ENCODE data around the gene PKHD1. TPM values are rescaled to one million over a fixed set of nuclear protein-coding genes. Genes with fewer than 3 reads are reported as not detected.

The PKHD1 gene
- polyA plus RNA-seq, 1 of the 3 experiments (the other 2 are of a cell fraction) = not detected

DNA sequence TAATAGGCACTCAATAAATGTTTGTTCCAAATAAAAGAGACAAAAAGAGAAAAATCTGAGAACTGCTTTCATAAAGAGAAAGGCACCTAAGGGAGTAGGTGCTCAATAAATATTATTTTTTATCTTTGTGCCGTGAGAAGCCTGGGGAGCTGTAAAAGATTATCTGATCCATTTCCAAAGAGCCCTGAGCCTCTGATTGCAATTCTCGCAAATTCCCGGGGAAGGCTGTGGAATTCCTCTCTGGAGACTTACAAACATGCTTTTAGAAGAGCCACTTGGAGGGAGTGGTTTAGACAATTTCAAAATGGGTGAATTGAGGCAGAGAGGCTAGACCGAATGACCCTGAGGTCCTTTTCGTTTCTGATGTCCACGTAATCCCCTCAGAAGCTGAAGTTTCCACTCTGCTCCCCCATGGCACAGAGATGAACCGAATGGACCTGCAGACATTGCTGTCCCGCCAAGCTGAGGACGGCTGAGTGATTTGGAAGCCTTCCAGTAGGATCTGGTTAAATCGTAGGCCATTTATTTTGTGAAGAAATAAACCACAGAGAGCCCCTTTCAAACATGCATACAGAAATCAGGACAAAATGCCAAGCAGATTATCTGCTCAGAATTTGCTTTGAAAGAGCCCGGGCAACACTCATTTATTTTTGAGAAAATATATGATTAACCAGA lies 77.8 kb downstream of the PKHD1 start:
- WGBS (ENCODE audit: low lambda C conversion rate) = 8% methylated on average over 11 of the region's 11 CpGs
- TF ChIP-seq, protein P1, sequence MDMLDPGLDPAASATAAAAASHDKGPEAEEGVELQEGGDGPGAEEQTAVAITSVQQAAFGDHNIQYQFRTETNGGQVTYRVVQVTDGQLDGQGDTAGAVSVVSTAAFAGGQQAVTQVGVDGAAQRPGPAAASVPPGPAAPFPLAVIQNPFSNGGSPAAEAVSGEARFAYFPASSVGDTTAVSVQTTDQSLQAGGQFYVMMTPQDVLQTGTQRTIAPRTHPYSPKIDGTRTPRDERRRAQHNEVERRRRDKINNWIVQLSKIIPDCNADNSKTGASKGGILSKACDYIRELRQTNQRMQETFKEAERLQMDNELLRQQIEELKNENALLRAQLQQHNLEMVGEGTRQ (IDR thresholded peaks at IDR 0.05; ENCODE audit: borderline replicate concordance, low read depth, low read length) = no peak
- peak; percentile 47 for TF ChIP-seq CHD2 (IDR thresholded peaks at IDR 0.05; ENCODE audit: low read length, partially characterized antibody)
- no peak for TF ChIP-seq RAD21 (IDR thresholded peaks at IDR 0.05; ENCODE audit: low read length)
- CTCF ChIA-PET = interaction anchor here (1.0 to 3.7 kb wide), 12 partner anchors 9 to 1187 kb away, joined by 3 to 21 read pairs (median 4); no protein-coding TSS in a partner anchor

DNA sequence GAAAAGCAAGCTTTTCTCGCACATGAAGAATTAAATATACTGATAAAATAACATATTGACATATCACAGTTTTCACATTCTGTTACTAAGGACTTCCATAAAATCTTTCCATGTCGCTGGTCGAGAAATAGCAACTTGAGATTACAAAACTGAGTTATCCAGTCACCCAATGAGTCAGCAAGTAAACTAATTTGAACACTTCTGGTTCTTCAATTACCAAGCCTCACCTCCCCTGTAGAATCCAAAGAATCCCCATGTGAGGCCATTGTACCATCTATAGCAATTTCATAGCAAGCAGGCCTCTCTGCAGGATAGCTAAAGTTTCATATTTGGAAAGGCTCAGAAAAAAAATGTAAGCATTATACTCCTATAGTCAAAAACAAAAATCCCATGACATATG lies 87.3 kb downstream of the PKHD1 start:
- H3K4me1 ChIP-seq (ENCODE audit: control insufficient read depth in 1 of 2, insufficient read depth in 2 of 2, low read depth in 1 of 2, low read length in 1 of 2) = no peaks in the 10 kb centered on the region; a peak in 1 of 4 replicates
- H3K27me3 ChIP-seq (ENCODE audit: insufficient read depth) = no peaks in the 10 kb centered on the region
- ChIA-PET POLR2A (no interaction called here), CTCF (interaction anchor here (1.0 to 1.7 kb wide), 4 partner anchors 10 to 47 kb away, joined by 3 read pairs; no protein-coding TSS in a partner anchor)
- H3K4me2 ChIP-seq = no peak overlapping the region
- H3K9ac ChIP-seq = no peak overlapping the region
- H3K4me3 ChIP-seq (ENCODE audit: low read depth in 2 of 2, low read length in 1 of 2) = no peak overlapping the region
- no peaks in the 10 kb centered on the region for H4K20me1 ChIP-seq (ENCODE audit: insufficient read depth)
- no peaks in the 10 kb centered on the region for H3K79me2 ChIP-seq (ENCODE audit: insufficient read depth)
- DNase-seq = no peak
- no peaks in the 10 kb centered on the region for H3K9me3 ChIP-seq
- no peaks in the 10 kb centered on the region for H3K36me3 ChIP-seq (replicated peaks in 1 of 2; ENCODE audit: control insufficient read depth in 1 of 2, insufficient read depth in 2 of 2, low read length in 1 of 2)
- WGBS (ENCODE audit: low lambda C conversion rate) = 41% methylated on average over 3 of the region's 3 CpGs
- no peaks in the 10 kb centered on the region for H3K9me2 ChIP-seq
- H2AFZ ChIP-seq (ENCODE audit: low read depth) = no peak overlapping the region
- no peaks in the 10 kb centered on the region for H3F3A ChIP-seq (replicated peaks; ENCODE audit: insufficient read depth)
- H3K27ac ChIP-seq (ENCODE audit: low read depth in 2 of 2, low read length in 1 of 2) = peak overlapping the region in 1 of 2 experiments; percentile 60; a peak in 1 of 4 replicates
- TF ChIP-seq CHD2 (IDR thresholded peaks at IDR 0.05; ENCODE audit: low read length, partially characterized antibody) (no peak), TEAD4 (IDR thresholded peaks at IDR 0.05; ENCODE audit: borderline replicate concordance, insufficient read depth) (no peak), MXI1 (IDR thresholded peaks at IDR 0.05; ENCODE audit: low read depth, low read length) (no peak), MEF2A (IDR thresholded peaks at IDR 0.05; ENCODE audit: borderline replicate concordance, low read depth) (no peak), FOSL2 (IDR thresholded peaks at IDR 0.05; ENCODE audit: borderline replicate concordance, low read depth) (no peak), RCOR1 (IDR thresholded peaks at IDR 0.05; ENCODE audit: low read length) (no peak), POLR2AphosphoS5 (IDR thresholded peaks at IDR 0.05; ENCODE audit: low read depth, low read length) (no peak), RAD21 (IDR thresholded peaks at IDR 0.05; ENCODE audit: low read length) (no peak), TAF1 (IDR thresholded peaks at IDR 0.05; ENCODE audit: borderline replicate concordance, low read depth, low read length) (no peak), GABPA (IDR thresholded peaks at IDR 0.05; ENCODE audit: low read depth) (no peak)
- TF ChIP-seq, protein P2, sequence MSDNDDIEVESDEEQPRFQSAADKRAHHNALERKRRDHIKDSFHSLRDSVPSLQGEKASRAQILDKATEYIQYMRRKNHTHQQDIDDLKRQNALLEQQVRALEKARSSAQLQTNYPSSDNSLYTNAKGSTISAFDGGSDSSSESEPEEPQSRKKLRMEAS (IDR thresholded peaks at IDR 0.05; ENCODE audit: low read depth) = no peak
- TF ChIP-seq, protein P3, sequence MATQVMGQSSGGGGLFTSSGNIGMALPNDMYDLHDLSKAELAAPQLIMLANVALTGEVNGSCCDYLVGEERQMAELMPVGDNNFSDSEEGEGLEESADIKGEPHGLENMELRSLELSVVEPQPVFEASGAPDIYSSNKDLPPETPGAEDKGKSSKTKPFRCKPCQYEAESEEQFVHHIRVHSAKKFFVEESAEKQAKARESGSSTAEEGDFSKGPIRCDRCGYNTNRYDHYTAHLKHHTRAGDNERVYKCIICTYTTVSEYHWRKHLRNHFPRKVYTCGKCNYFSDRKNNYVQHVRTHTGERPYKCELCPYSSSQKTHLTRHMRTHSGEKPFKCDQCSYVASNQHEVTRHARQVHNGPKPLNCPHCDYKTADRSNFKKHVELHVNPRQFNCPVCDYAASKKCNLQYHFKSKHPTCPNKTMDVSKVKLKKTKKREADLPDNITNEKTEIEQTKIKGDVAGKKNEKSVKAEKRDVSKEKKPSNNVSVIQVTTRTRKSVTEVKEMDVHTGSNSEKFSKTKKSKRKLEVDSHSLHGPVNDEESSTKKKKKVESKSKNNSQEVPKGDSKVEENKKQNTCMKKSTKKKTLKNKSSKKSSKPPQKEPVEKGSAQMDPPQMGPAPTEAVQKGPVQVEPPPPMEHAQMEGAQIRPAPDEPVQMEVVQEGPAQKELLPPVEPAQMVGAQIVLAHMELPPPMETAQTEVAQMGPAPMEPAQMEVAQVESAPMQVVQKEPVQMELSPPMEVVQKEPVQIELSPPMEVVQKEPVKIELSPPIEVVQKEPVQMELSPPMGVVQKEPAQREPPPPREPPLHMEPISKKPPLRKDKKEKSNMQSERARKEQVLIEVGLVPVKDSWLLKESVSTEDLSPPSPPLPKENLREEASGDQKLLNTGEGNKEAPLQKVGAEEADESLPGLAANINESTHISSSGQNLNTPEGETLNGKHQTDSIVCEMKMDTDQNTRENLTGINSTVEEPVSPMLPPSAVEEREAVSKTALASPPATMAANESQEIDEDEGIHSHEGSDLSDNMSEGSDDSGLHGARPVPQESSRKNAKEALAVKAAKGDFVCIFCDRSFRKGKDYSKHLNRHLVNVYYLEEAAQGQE (IDR thresholded peaks at IDR 0.05; ENCODE audit: low read depth, low read length) = no peak
- TF ChIP-seq, protein P4, sequence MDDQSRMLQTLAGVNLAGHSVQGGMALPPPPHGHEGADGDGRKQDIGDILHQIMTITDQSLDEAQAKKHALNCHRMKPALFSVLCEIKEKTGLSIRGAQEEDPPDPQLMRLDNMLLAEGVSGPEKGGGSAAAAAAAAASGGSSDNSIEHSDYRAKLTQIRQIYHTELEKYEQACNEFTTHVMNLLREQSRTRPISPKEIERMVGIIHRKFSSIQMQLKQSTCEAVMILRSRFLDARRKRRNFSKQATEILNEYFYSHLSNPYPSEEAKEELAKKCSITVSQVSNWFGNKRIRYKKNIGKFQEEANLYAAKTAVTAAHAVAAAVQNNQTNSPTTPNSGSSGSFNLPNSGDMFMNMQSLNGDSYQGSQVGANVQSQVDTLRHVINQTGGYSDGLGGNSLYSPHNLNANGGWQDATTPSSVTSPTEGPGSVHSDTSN (IDR thresholded peaks at IDR 0.05) = no peak
- TF ChIP-seq, protein P5, sequence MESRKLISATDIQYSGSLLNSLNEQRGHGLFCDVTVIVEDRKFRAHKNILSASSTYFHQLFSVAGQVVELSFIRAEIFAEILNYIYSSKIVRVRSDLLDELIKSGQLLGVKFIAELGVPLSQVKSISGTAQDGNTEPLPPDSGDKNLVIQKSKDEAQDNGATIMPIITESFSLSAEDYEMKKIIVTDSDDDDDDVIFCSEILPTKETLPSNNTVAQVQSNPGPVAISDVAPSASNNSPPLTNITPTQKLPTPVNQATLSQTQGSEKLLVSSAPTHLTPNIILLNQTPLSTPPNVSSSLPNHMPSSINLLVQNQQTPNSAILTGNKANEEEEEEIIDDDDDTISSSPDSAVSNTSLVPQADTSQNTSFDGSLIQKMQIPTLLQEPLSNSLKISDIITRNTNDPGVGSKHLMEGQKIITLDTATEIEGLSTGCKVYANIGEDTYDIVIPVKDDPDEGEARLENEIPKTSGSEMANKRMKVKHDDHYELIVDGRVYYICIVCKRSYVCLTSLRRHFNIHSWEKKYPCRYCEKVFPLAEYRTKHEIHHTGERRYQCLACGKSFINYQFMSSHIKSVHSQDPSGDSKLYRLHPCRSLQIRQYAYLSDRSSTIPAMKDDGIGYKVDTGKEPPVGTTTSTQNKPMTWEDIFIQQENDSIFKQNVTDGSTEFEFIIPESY (IDR thresholded peaks at IDR 0.05; ENCODE audit: borderline replicate concordance, low read depth) = no peak
- TF ChIP-seq, protein P1 (IDR thresholded peaks at IDR 0.05; ENCODE audit: borderline replicate concordance, low read depth, low read length) = no peak

More for the DNA sequence above, 77.8 kb downstream of the PKHD1 start:
- Histone ChIP-seq H3K4me2 (no peak overlapping the region), H3F3A (replicated peaks; ENCODE audit: insufficient read depth) (no peaks in the 10 kb centered on the region), H3K9ac (no peak overlapping the region), H3K4me1 (ENCODE audit: control insufficient read depth in 1 of 2, insufficient read depth in 2 of 2, low read depth in 1 of 2, low read length in 1 of 2) (peaks cover 0 to 34% of the 10 kb centered on the region in 2 experiments; a peak in 2 of 4 replicates), H3K79me2 (ENCODE audit: insufficient read depth) (no peaks in the 10 kb centered on the region), H3K4me3 (ENCODE audit: low read depth in 2 of 2, low read length in 1 of 2) (no peak overlapping the region; a peak in 1 of 4 replicates), H4K20me1 (ENCODE audit: insufficient read depth) (no peaks in the 10 kb centered on the region), H3K27me3 (ENCODE audit: insufficient read depth) (no peaks in the 10 kb centered on the region; the same call in 1 of the 2 replicates), H2AFZ (ENCODE audit: low read depth) (no peak overlapping the region), H3K9me3 (no peaks in the 10 kb centered on the region), H3K27ac (ENCODE audit: low read depth in 2 of 2, low read length in 1 of 2) (peak overlapping the region in 1 of 2 experiments; percentile 100; a peak in 2 of 4 replicates), H3K36me3 (replicated peaks in 1 of 2; ENCODE audit: control insufficient read depth in 1 of 2, insufficient read depth in 2 of 2, low read length in 1 of 2) (no peaks in the 10 kb centered on the region), H3K9me2 (no peaks in the 10 kb centered on the region)
- POLR2A ChIA-PET = interaction anchor here (0.5 to 2.0 kb wide), 7 partner anchors 16 to 1191 kb away, joined by 3 to 9 read pairs (median 4); partner anchors contain the start of gene TFAP2B
- DNase-seq = peak; percentile 53

Measured in SK-N-SH (cell line).